Neuronal stem cell (in vitro differentiated cells): ENCODE measurements around the gene MAFG.
"Not testable (repeated sequence)": the region's sequence is repeated elsewhere in the genome, so short reads cannot be mapped to it uniquely, and the experiment has no call there.

Experiments used
- DNase-seq: peaks from one replicate; pipeline ENCODE4 v3.0.0-alpha.2; 2013; ENCODE audit warnings: low spot score
- H2AFZ ChIP-seq: one replicate; pipeline ENCODE4 v1.6.1; 2013; ENCODE audit warnings: mild to moderate bottlenecking, low read length, inconsistent platforms
- H2AK5ac ChIP-seq: 2 replicates; pipeline ENCODE4 v1.6.1; 2013; ENCODE audit warnings: low read depth, mild to moderate bottlenecking, inconsistent platforms, low read length, moderate library complexity, mixed read lengths
- H2BK120ac ChIP-seq: 2 replicates; pipeline ENCODE4 v1.6.1; 2013; ENCODE audit warnings: low read depth, mild to moderate bottlenecking, inconsistent platforms, low read length, moderate library complexity, mixed read lengths
- H2BK12ac ChIP-seq: one replicate; pipeline ENCODE4 v1.6.1; 2013; ENCODE audit warnings: low read length, inconsistent platforms
- H2BK15ac ChIP-seq: 2 replicates; pipeline ENCODE4 v1.6.1; 2013; ENCODE audit warnings: mild to moderate bottlenecking, low read length, inconsistent platforms, mixed read lengths
- H2BK5ac ChIP-seq: one replicate; pipeline ENCODE4 v1.6.1; 2013; ENCODE audit warnings: inconsistent platforms, mild to moderate bottlenecking, low read length, moderate library complexity
- H3K14ac ChIP-seq: one replicate; pipeline ENCODE4 v1.6.1; 2013; ENCODE audit warnings: low read length, inconsistent platforms
- H3K18ac ChIP-seq: 2 replicates; pipeline ENCODE4 v1.6.1; 2013; ENCODE audit warnings: low read length, inconsistent platforms
- H3K23ac ChIP-seq: 2 replicates; pipeline ENCODE4 v1.6.1; 2013; ENCODE audit warnings: low read depth, mild to moderate bottlenecking, mixed read lengths, low read length, inconsistent platforms; ENCODE audit not compliant: poor library complexity
- H3K27ac ChIP-seq: replicated peaks from 3 replicates; pipeline ENCODE4 v1.5.1; 2013; ENCODE audit warnings: low read length, inconsistent platforms
- H3K27me3 ChIP-seq, 3 experiments: 2 replicates each; pipeline ENCODE4 v1.6.1; 2013; ENCODE audit warnings: low read length in 3 of 3, mild to moderate bottlenecking in 2 of 3, inconsistent platforms in 1 of 3, low read depth in 1 of 3, mixed read lengths in 1 of 3, moderate library complexity in 1 of 3; ENCODE audit not compliant: control insufficient read depth in 3 of 3, insufficient read depth in 3 of 3
- H3K36me3 ChIP-seq, 2 donors: replicated peaks in 1 of 2; 2 replicates each; pipeline ENCODE4 v1.6.1; 2013; ENCODE audit warnings: low read length in 2 of 2; ENCODE audit not compliant: control insufficient read depth in 2 of 2, insufficient read depth in 2 of 2
- H3K4ac ChIP-seq: 2 replicates; pipeline ENCODE4 v1.6.1; 2013; ENCODE audit warnings: inconsistent platforms, mild to moderate bottlenecking, low read length, moderate library complexity
- H3K4me1 ChIP-seq, 2 donors: 1 replicate in 1 of 2; 2 replicates in 1 of 2; pipeline ENCODE4 v1.6.1; 2013; ENCODE audit warnings: low read length in 2 of 2, low read depth in 1 of 2; ENCODE audit not compliant: control insufficient read depth in 2 of 2, insufficient read depth in 1 of 2
- H3K4me2 ChIP-seq: one replicate; pipeline ENCODE4 v1.6.1; 2013; ENCODE audit warnings: mild to moderate bottlenecking, low read length, inconsistent platforms; ENCODE audit not compliant: insufficient read depth, poor library complexity, severe bottlenecking
- H3K4me3 ChIP-seq, 2 donors: 2 replicates each; pipeline ENCODE4 v1.5.1; 2013; ENCODE audit warnings: low read length in 2 of 2, mild to moderate bottlenecking in 2 of 2, inconsistent platforms in 1 of 2, moderate library complexity in 1 of 2
- H3K79me1 ChIP-seq: one replicate; pipeline ENCODE4 v1.6.1; 2013; ENCODE audit warnings: low read depth, mild to moderate bottlenecking, inconsistent platforms, low read length, moderate library complexity
- H3K9ac ChIP-seq: one replicate; pipeline ENCODE4 v1.6.1; 2013; ENCODE audit warnings: mild to moderate bottlenecking, low read depth, low read length, inconsistent platforms; ENCODE audit not compliant: poor library complexity
- H3K9me3 ChIP-seq, 2 donors: replicated peaks in 1 of 2; 2 replicates each; pipeline versions ENCODE3 to v1.6.1; 2013; ENCODE audit warnings: low read length in 2 of 2, mild to moderate bottlenecking in 2 of 2, inconsistent platforms in 1 of 2, low read depth in 1 of 2, mixed read lengths in 1 of 2, moderate library complexity in 1 of 2; ENCODE audit not compliant: control insufficient read depth in 2 of 2, insufficient read depth in 1 of 2
- H4K8ac ChIP-seq: one replicate; pipeline ENCODE4 v1.6.1; 2013; ENCODE audit warnings: low read depth, mild to moderate bottlenecking, inconsistent platforms, low read length, moderate library complexity
- H4K91ac ChIP-seq: one replicate; pipeline ENCODE4 v1.6.1; 2013; ENCODE audit warnings: low read length, low read depth, mild to moderate bottlenecking, inconsistent platforms; ENCODE audit not compliant: poor library complexity
- WGBS, 2 donors: extraction: QIAGEN DNeasy Blood & Tissue Kit; methylation state at CpG; one replicate each; pipeline ENCODE4 v1.1.7; 2013; ENCODE audit warnings: missing lambda C conversion rate in 2 of 2, mixed read lengths in 1 of 2; ENCODE audit not compliant: insufficient read length in 2 of 2, insufficient replicate concordance in 1 of 2; ENCODE audit errors: extremely low coverage in 2 of 2; 5-methylcytosine and 5-hydroxymethylcytosine counted together

The MAFG gene

DNA sequence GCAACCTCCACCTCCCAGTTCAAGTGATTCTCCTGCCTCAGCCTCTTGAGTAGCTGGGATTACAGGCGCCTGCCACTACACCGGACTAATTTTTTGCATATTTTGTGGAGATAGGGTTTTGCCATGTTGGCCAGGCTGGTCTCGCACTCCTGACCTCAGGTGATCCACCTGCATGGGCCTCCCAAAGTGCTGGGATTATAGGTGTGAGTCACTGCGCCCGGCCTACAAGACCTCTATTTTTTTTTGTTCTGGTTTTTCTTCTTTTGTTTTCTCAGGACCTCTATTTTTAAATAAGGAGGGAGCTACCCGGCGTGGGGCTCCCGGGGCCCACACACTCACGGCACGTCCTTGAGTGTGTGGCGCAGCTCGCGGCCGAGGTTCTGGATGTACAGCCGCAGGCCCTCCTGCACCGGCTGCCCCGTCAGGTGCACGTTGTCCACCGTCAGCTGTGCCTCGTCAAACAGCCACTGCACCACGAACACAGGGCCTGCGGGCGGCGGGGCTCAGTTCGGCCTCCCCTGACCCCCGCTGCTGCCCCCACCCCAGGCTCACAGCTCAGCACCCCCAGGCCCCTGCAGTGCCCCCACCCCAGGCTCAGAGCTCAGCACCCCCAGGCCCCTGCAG lies 27.6 kb upstream of the MAFG start:
- Histone ChIP-seq H3K9me3 (no peaks in the 10 kb centered on the region), H2BK15ac (no peak overlapping the region), H3K27me3 (peaks cover 10 to 43% (median 29%) of the 10 kb centered on the region in 3 experiments), H2BK12ac (no peak overlapping the region), H2AFZ (no peak overlapping the region), H3K79me1 (no peaks in the 10 kb centered on the region), H3K36me3 (no peaks in the 10 kb centered on the region), H3K4me2 (no peak overlapping the region), H3K9ac (no peak overlapping the region), H4K8ac (no peak overlapping the region), H2BK5ac (no peak overlapping the region), H3K18ac (no peak overlapping the region), H3K4me1 (peaks cover 0 to 5% of the 10 kb centered on the region in 2 donors), H3K14ac (no peak overlapping the region), H3K27ac (no peak overlapping the region), H4K91ac (no peak overlapping the region), H3K4ac (no peak overlapping the region), H3K23ac (no peak overlapping the region), H2AK5ac (no peak overlapping the region), H2BK120ac (no peak overlapping the region), H3K4me3 (no peak overlapping the region)
- no CpG with 5 or more reads among the region's 26 CpGs for WGBS, 2 donors
- DNase-seq = no peak

DNA sequence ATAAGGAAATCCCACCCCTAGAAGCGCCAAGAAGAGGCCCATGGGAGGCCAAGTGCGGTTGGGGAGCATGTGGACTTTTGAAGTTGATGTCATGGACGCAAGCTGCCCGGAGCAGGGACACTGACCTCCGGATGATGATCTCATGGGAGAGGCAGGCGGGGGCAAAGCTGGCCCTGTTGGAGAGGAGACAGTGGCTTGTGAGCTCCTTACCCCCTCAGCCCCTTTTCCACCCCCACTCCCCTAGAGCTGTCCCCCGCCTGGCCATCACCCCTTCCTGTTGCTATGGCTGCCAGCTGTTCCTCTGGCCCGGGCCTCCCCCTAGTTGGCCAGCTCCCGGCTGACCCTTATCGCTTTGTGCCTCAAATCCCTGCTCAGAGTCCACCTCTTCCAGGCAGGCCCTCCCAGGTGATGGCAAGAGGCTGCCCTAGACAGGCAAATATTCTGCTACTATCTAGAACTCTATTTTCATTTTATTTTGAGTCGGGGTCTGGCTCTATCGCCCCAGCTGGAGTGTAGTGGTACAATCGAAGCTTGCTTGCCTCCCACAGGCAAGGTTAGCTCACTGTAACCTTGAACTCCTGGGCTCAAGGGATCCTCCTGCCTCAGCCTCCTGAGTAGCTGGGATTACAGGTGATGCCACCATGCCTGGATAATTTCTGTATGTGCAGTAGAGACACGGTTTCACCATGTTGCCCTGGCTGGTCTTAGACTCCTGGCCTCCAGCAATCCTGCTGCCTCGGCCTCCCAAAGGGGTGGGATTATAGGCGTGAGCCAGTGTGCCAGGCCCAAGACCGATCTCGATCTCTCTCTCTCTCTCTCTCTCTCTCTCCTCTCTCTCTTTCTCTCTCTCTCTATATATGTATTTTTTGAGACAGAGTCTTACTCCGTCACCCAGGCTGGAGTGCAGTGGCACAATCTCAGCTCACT lies 26.9 kb upstream of the MAFG start:
- H3K14ac ChIP-seq = no peak overlapping the region
- no peaks in the 10 kb centered on the region for H3K9me3 ChIP-seq
- no peak for DNase-seq
- no peak overlapping the region for H4K91ac ChIP-seq
- H2AK5ac ChIP-seq = peak overlapping the region; percentile 52
- no peak overlapping the region for H2BK12ac ChIP-seq
- H3K27me3 ChIP-seq = peaks cover 5 to 36% (median 21%) of the 10 kb centered on the region in 3 experiments
- no peaks in the 10 kb centered on the region for H3K36me3 ChIP-seq
- H3K4ac ChIP-seq = no peak overlapping the region
- no peak overlapping the region for H3K27ac ChIP-seq
- H4K8ac ChIP-seq = no peak overlapping the region
- H3K23ac ChIP-seq = no peak overlapping the region
- no peak overlapping the region for H3K18ac ChIP-seq
- no peak overlapping the region for H3K4me2 ChIP-seq
- no peak overlapping the region for H3K9ac ChIP-seq
- WGBS, 2 donors = no CpG with 5 or more reads among the region's 19 CpGs
- no peak overlapping the region for H2BK120ac ChIP-seq
- H2BK15ac ChIP-seq = peak overlapping the region; percentile 49
- H3K79me1 ChIP-seq = no peaks in the 10 kb centered on the region
- H2BK5ac ChIP-seq = no peak overlapping the region
- no peak overlapping the region for H2AFZ ChIP-seq
- no peak overlapping the region for H3K4me3 ChIP-seq
- peaks cover 0 to 5% of the 10 kb centered on the region in 2 donors for H3K4me1 ChIP-seq

DNA sequence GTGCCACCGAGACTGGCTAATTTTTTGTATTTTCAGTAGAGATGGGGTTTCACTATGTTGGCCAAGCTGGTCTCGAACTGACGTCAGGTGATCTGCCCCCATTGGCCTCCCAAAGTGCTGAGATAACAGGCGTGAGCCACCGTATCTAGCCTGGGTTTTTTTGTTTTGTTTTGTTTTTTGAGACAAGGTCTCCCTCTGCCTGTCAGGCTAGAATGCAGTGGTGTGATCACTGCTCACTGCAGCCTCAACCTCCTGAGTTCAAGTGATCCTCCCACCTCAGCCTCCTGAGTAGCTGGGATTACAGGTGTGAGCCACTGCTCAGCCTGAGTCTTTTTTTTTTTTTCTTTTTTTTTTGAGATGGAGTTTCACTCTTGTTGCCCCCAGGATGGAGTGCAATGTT lies 25.9 kb upstream of the MAFG start:
- H3K23ac ChIP-seq, H3K79me1 ChIP-seq, H4K91ac ChIP-seq, H3K18ac ChIP-seq, H3K4me1 ChIP-seq, H3K27ac ChIP-seq, H3K4me2 ChIP-seq, H4K8ac ChIP-seq, H2BK15ac ChIP-seq, H3K4me3 ChIP-seq, H3K9me3 ChIP-seq, H2AK5ac ChIP-seq, H3K14ac ChIP-seq, H3K36me3 ChIP-seq, H3K4ac ChIP-seq, H3K9ac ChIP-seq, H2BK5ac ChIP-seq, H2BK120ac ChIP-seq, H2AFZ ChIP-seq, H2BK12ac ChIP-seq, DNase-seq: not testable (repeated sequence)
- WGBS, 2 donors = no CpG with 5 or more reads among the region's 5 CpGs
- peaks cover 0 to 27% (median 13%) of the 10 kb centered on the region in 3 experiments for H3K27me3 ChIP-seq

DNA sequence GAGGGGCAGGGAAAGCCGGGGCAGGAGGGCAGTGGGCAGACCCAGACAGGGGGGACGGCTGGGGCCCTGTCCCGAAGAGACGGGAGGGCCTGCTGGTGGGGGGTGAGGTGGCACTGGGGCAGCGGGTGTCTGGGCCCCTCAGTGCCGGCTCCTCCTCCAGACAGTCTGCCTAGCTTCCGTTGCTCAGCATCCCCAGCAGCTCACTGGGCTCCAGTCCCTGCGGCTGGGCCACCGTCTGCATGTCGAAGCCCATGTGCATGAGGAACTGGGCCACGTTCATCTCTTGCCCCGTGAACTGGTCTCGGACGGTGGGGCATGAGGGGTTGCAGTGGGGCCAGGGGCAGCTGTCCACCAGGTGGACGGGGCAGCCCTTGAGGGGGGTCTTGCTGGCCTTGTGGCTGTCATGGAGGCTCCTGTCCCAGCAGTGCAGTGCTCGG lies 25.3 kb upstream of the MAFG start:
- peaks cover 0 to 21% (median 7%) of the 10 kb centered on the region in 3 experiments for H3K27me3 ChIP-seq
- no peak overlapping the region for H4K91ac ChIP-seq
- H2BK15ac ChIP-seq = no peak overlapping the region
- peak overlapping the region; percentile 66 for H2BK5ac ChIP-seq
- no peaks in the 10 kb centered on the region for H3K79me1 ChIP-seq
- H3K4me1 ChIP-seq = peaks cover 0 to 5% of the 10 kb centered on the region in 2 donors
- no peaks in the 10 kb centered on the region for H3K36me3 ChIP-seq
- H3K4ac ChIP-seq = peak overlapping the region; percentile 53
- peak overlapping the region; percentile 17 for H3K14ac ChIP-seq
- no peak overlapping the region for H3K27ac ChIP-seq
- H3K23ac ChIP-seq = no peak overlapping the region
- no peak overlapping the region for H2AFZ ChIP-seq
- WGBS, 2 donors = no CpG with 5 or more reads among the region's 16 CpGs
- no peak overlapping the region for H3K4me3 ChIP-seq
- H2AK5ac ChIP-seq = peak overlapping the region; percentile 84
- H3K4me2 ChIP-seq = no peak overlapping the region
- H3K18ac ChIP-seq = peak overlapping the region; percentile 92
- H4K8ac ChIP-seq = no peak overlapping the region
- peak overlapping the region; percentile 63 for H2BK12ac ChIP-seq
- H2BK120ac ChIP-seq = no peak overlapping the region
- no peak for DNase-seq
- no peaks in the 10 kb centered on the region for H3K9me3 ChIP-seq
- H3K9ac ChIP-seq = no peak overlapping the region
